Esophagus muscularis mucosa (tissue), 4 donors: Measurements from ENCODE around the gene SHISAL2A.

Experiments used
- CTCF ChIP-seq, 3 experiments: fragments of 200-600 bp in 2 of 3; fragments of 450-650 bp in 1 of 3; sonication (generic) in 2 of 3; IDR thresholded peaks; one replicate each; pipeline ENCODE4 v1.5.1; 2017 to 2019; ENCODE audit warnings: antibody characterized with exemption in 3 of 3, mild to moderate bottlenecking in 2 of 3, moderate library complexity in 1 of 3
- EP300 ChIP-seq: sonication (generic); formaldehyde crosslinking; IDR thresholded peaks from one replicate; pipeline ENCODE4 v1.6.1; 2017; ENCODE audit warnings: antibody characterized with exemption
- POLR2A ChIP-seq: fragments of 450-650 bp; IDR thresholded peaks from one replicate; pipeline ENCODE4 v1.6.1; 2017; ENCODE audit warnings: antibody characterized with exemption, moderate library complexity, mild to moderate bottlenecking, low read depth

- TF ChIP-seq POLR2A = no peak
- no peak for TF ChIP-seq CTCF (IDR thresholded peaks at IDR 0.05)
- TF ChIP-seq EP300 = no peak
Observed at GRCh38 chr1:52636721-52637695, 4.0 kb downstream of the SHISAL2A start.
